NB4 (cell line): ENCODE data around the gene IQCH.

ENCODE experiments used
- MYC ChIP-seq: IDR thresholded peaks from 2 replicates; pipeline ENCODE4 v1.6.1; 2011; ENCODE audit warnings: low read depth, low read length
- POLR2A ChIP-seq: IDR thresholded peaks from 2 replicates; pipeline ENCODE4 v1.6.1; 2011; ENCODE audit warnings: mild to moderate bottlenecking; ENCODE audit not compliant: insufficient read length; ENCODE audit errors: extremely low read depth
- TF ChIP-seq, protein P1 (sequence below): IDR thresholded peaks from one replicate; pipeline ENCODE4 v1.5.1; 2012; ENCODE audit warnings: low read depth, low read length
- TF ChIP-seq, protein P2 (sequence below): IDR thresholded peaks from 2 replicates; pipeline ENCODE4 v1.6.1; 2011; ENCODE audit warnings: low read depth, low read length

DNA sequence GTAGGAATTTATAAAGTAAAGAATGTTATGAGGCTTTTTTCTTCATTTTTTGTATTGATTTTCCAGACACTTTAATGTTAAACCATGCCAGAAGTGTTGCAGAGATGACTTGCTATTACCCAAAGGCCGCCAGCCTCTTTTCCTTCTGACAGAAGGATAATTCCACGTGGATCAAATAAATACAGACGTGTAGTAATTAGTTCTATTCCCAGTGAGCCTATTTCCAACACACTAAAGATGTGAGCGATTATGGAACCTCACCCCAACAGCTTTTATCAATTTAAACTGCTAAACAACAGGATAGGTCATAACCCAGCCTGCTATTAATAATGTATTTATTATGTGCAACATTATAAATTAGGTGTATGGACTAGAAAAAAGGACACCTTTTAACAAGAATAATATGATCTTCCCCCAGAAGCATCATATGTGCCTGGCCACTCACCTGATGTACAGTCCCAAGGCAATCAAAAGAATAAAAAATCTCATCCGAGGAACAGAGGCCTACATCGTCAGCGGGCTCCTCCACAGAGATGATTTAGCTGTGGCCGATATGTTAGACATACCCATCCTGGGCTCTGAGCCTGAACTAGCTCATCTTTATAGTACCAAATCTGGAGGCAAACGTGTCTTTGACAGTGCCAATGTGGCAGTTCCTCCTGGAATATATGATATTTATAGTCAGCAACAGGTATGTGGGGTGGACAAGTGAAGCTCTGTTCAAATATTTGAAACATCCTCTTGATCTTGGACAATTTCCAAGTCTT lies 140.5 kb downstream of the IQCH start:
- TF ChIP-seq POLR2A = no peak
- TF ChIP-seq, protein P1, sequence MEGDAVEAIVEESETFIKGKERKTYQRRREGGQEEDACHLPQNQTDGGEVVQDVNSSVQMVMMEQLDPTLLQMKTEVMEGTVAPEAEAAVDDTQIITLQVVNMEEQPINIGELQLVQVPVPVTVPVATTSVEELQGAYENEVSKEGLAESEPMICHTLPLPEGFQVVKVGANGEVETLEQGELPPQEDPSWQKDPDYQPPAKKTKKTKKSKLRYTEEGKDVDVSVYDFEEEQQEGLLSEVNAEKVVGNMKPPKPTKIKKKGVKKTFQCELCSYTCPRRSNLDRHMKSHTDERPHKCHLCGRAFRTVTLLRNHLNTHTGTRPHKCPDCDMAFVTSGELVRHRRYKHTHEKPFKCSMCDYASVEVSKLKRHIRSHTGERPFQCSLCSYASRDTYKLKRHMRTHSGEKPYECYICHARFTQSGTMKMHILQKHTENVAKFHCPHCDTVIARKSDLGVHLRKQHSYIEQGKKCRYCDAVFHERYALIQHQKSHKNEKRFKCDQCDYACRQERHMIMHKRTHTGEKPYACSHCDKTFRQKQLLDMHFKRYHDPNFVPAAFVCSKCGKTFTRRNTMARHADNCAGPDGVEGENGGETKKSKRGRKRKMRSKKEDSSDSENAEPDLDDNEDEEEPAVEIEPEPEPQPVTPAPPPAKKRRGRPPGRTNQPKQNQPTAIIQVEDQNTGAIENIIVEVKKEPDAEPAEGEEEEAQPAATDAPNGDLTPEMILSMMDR = no peak
- TF ChIP-seq MYC = no peak
- TF ChIP-seq, protein P2, sequence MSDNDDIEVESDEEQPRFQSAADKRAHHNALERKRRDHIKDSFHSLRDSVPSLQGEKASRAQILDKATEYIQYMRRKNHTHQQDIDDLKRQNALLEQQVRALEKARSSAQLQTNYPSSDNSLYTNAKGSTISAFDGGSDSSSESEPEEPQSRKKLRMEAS = no peak
